Cardiac muscle cell (in vitro differentiated cells and primary cell): ENCODE measurements around the gene UNC13C. TPM values are rescaled to one million over a fixed set of nuclear protein-coding genes. Genes with fewer than 3 reads are reported as not detected.

Source experiments
- DNase-seq, 2 donors: peaks; one replicate each; pipeline versions ENCODE4 v3.0.0 to v3.0.0-alpha.2; 2010 to 2017; ENCODE audit warnings: low read depth in 1 of 2, low spot score in 1 of 2
- H3K27ac ChIP-seq: fragments of 200-600 bp; sonication (generic); 2 replicates; pipeline ENCODE4 v1.5.1; 2016
- H3K27me3 ChIP-seq: fragments of 200-600 bp; sonication (generic); 2 replicates; pipeline ENCODE4 v1.6.0; 2016; ENCODE audit warnings: control low read depth
- H3K36me3 ChIP-seq: fragments of 200-600 bp; sonication (generic); 2 replicates; pipeline ENCODE4 v1.5.1; 2016; ENCODE audit warnings: control low read depth
- H3K4me1 ChIP-seq: fragments of 200-600 bp; sonication (generic); 2 replicates; pipeline ENCODE4 v1.8.1; 2017; ENCODE audit warnings: low read depth, mild to moderate bottlenecking, mixed run types
- H3K4me3 ChIP-seq: fragments of 200-600 bp; sonication (generic); 2 replicates; pipeline ENCODE4 v1.5.1; 2016; ENCODE audit warnings: mild to moderate bottlenecking
- H3K9me3 ChIP-seq: fragments of 200-600 bp; sonication (generic); 2 replicates; pipeline ENCODE4 v1.5.1; 2017; ENCODE audit warnings: low read depth, mild to moderate bottlenecking, control low read depth
- polyA plus RNA-seq: library from polyadenylated mRNA; unstranded; fragments of >200 nt; fragmentation: Nextera tagmentation; extraction: Ambion mirVana; gene quantifications from 2 replicates; pipeline ENCODE4 v1.2.1, GENCODE V29; 2016
- total RNA-seq: library from RNA; depleted of rRNA; stranded (reverse); fragments of >200 nt; gene quantifications from 2 replicates; pipeline ENCODE4 v1.2.3, GENCODE V29; 2016
- TF ChIP-seq, protein P1 (sequence below): IDR thresholded peaks from 2 replicates; pipeline ENCODE4 v1.5.1; 2012; ENCODE audit warnings: low read depth, mild to moderate bottlenecking, low read length

Gene UNC13C
- total and polyA plus RNA-seq, 2 experiments from 2014 or later, result under 0.01 TPM; not detected in 1

DNA sequence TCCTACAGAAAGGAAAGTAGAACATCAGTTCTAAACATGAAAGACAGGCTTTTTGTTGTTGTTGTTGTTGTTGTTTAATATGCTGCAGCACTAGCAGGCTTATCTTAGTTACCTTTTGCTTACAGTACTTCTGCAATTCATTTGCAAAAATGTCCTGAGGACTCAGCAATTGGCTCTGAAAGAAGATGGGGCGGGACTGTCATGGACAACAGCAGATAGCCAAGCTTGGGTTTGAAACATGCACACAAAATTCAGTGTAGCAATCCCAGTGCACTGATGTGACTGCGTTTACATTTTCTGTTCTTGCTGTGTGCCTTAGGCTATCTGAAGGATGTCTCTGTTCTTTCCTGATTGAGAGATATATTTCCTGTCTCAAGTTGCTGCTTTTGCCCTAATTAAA, 9.2 kb downstream of the UNC13C start:
- TF ChIP-seq, protein P1, sequence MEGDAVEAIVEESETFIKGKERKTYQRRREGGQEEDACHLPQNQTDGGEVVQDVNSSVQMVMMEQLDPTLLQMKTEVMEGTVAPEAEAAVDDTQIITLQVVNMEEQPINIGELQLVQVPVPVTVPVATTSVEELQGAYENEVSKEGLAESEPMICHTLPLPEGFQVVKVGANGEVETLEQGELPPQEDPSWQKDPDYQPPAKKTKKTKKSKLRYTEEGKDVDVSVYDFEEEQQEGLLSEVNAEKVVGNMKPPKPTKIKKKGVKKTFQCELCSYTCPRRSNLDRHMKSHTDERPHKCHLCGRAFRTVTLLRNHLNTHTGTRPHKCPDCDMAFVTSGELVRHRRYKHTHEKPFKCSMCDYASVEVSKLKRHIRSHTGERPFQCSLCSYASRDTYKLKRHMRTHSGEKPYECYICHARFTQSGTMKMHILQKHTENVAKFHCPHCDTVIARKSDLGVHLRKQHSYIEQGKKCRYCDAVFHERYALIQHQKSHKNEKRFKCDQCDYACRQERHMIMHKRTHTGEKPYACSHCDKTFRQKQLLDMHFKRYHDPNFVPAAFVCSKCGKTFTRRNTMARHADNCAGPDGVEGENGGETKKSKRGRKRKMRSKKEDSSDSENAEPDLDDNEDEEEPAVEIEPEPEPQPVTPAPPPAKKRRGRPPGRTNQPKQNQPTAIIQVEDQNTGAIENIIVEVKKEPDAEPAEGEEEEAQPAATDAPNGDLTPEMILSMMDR, result no peak
- Histone ChIP-seq H3K4me3 (no peak overlapping the region), H3K9me3 (no peaks in the 10 kb centered on the region), H3K4me1 (no peaks in the 10 kb centered on the region), H3K27ac (no peak overlapping the region), H3K27me3 (no peaks in the 10 kb centered on the region), H3K36me3 (no peaks in the 10 kb centered on the region)
- no peak for DNase-seq

DNA sequence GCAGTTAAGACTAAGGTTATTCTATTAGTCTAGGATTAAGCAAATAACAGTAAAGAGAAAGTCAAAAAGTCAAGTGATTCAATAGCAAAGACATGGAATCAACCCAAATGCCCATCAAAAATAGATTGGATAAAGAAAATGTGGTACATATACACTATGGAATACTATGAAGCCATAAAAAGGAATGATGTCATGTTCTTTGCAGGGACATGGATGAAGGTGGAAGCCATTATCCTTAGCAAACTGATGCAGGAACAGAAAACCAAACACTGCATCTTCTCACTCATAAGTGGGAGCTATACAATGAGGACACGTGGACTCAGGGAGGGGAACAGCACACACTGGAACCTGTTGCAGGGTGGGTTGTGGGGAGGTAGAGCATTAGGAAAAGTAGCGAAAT, 29.0 kb downstream of the UNC13C start:
- TF ChIP-seq, protein P1, result no peak
- H3K27ac ChIP-seq, result no peak overlapping the region
- no peaks in the 10 kb centered on the region for H3K36me3 ChIP-seq
- H3K27me3 ChIP-seq, result no peaks in the 10 kb centered on the region
- H3K4me1 ChIP-seq, result no peaks in the 10 kb centered on the region
- DNase-seq, result no peak
- H3K9me3 ChIP-seq, result no peaks in the 10 kb centered on the region
- no peak overlapping the region for H3K4me3 ChIP-seq

DNA sequence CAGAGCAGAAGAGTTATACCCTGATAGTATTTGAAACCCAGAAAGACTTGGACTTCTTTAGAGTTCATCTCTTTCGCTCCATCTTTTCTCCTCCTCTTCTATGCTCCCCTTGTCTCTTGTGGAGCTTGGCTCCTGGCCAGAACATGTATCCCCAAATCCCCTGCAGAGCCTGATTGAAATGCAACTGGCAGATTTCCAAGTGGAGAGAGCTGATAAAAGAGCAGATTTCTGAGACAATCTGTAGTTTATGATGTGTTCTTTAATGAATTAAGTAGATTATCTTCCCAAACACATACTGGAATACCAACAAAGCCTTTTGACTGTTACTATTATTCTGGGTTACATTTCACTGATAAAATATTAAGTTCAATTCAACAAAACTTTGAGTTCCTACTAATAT, 33.4 kb downstream of the UNC13C start:
- Histone ChIP-seq H3K4me1 (no peaks in the 10 kb centered on the region), H3K27me3 (no peaks in the 10 kb centered on the region), H3K27ac (no peak overlapping the region), H3K9me3 (no peaks in the 10 kb centered on the region), H3K4me3 (no peak overlapping the region), H3K36me3 (no peaks in the 10 kb centered on the region)
- TF ChIP-seq, protein P1, result no peak
- no peak for DNase-seq

DNA sequence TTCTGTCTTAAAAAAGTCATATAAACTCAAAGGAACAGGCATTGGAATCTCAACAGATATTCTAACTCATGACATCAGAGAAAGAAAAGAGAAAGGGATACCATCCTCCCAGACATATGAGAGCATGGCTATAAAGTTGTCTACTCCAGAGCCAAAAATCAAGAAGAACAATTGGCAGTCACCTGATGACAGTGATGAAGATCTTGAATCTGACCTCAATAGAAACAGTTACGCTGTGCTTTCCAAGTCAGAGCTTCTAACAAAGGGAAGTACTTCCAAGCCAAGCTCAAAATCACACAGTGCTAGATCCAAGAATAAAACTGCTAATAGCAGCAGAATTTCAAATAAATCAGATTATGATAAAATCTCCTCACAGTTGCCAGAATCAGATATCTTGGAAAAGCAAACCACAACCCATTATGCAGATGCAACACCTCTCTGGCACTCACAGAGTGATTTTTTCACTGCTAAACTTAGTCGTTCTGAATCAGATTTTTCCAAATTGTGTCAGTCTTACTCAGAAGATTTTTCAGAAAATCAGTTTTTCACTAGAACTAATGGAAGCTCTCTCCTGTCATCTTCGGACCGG, 35.9 kb downstream of the UNC13C start:
- H3K4me3 ChIP-seq, result no peak overlapping the region
- no peaks in the 10 kb centered on the region for H3K9me3 ChIP-seq
- no peak overlapping the region for H3K27ac ChIP-seq
- no peaks in the 10 kb centered on the region for H3K36me3 ChIP-seq
- H3K27me3 ChIP-seq, result no peaks in the 10 kb centered on the region
- no peaks in the 10 kb centered on the region for H3K4me1 ChIP-seq
- no peak for DNase-seq
- TF ChIP-seq, protein P1, result no peak

DNA sequence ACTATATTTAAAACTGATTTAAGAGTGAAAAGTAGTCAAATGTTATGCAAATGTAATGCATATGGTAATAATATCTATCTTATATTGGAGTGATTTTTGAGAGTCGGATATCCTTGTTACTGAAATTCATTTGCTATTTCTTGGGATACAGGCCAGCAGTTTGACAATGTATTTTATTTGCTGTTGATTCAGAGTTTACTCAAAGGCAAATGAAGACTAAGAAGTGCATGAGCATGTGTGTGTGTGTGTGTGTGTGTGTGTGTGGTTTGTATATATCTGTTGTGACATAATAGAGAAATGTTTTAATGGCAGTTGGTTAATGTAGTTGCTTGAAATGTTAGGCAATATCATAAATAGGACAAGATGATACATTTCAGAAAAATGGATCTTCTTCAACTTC, 39.0 kb downstream of the UNC13C start:
- Histone ChIP-seq H3K4me3 (no peak overlapping the region), H3K36me3 (no peaks in the 10 kb centered on the region), H3K27ac (no peak overlapping the region), H3K4me1 (no peaks in the 10 kb centered on the region), H3K27me3 (no peaks in the 10 kb centered on the region), H3K9me3 (no peaks in the 10 kb centered on the region)
- no peak for DNase-seq
- TF ChIP-seq, protein P1, result no peak

DNA sequence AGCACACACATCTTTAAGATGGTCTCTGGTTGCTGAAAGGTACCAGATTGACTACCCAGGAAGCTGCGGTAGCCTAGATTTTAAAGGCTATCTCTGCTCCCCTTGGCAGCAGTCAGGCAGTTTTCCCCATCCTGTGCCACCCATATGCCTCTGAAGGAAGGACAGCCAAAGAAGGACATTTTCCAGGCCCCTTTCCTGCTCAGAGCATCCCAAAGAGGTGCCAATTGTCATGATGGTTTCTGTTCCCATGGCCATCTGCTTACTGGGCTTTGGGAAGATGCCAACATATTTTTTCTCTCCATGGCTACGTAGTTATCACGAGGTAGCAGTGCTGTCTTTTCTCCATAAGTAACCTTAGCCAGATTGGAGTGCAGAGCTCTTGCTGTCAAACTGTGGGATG, 39.7 kb downstream of the UNC13C start:
- Histone ChIP-seq H3K4me1 (no peaks in the 10 kb centered on the region), H3K27ac (no peak overlapping the region), H3K4me3 (no peak overlapping the region), H3K36me3 (no peaks in the 10 kb centered on the region), H3K9me3 (no peaks in the 10 kb centered on the region), H3K27me3 (no peaks in the 10 kb centered on the region)
- DNase-seq, result no peak
- TF ChIP-seq, protein P1, result no peak
